CD4-positive, alpha-beta memory T cell (primary cell): Measurements from ENCODE around the gene ARID1B. TPM values are rescaled to one million over a fixed set of nuclear protein-coding genes. Genes with fewer than 3 reads are reported as not detected.
A peak's percentile ranks its signal among the peaks of the same experiment; 100 is the strongest.

Source experiments
- CTCF ChIA-PET: fragments of 350-600 bp; sonication (Branson Sonifier 250); formaldehyde crosslinking; loops from one replicate; lab custom pipeline; 2021; ENCODE audit warnings: inconsistent platforms; ENCODE audit not compliant: partially characterized antibody; lab: Charles Lee
- POLR2A ChIA-PET: fragments of 350-600 bp; sonication (Branson Sonifier 250); formaldehyde crosslinking; loops from one replicate; lab custom pipeline; 2021; ENCODE audit not compliant: partially characterized antibody; lab: Charles Lee
- DNase-seq, 5 donors: peaks; one replicate each; pipeline versions ENCODE4 v3.0.0 to v3.0.0-alpha.2; 2020 to 2022; ENCODE audit warnings: mixed read lengths in 1 of 5
- H3K27ac ChIP-seq: one replicate; pipeline ENCODE4 v1.7.0; 2013; ENCODE audit warnings: low read depth, low read length
- H3K27me3 ChIP-seq: 2 replicates; pipeline ENCODE4 v1.7.0; 2013; ENCODE audit warnings: mild to moderate bottlenecking, low read length, moderate library complexity; ENCODE audit not compliant: insufficient read depth
- H3K36me3 ChIP-seq: 2 replicates; pipeline ENCODE4 v1.7.0; 2013; ENCODE audit warnings: mild to moderate bottlenecking, low read length, moderate library complexity; ENCODE audit not compliant: insufficient read depth
- H3K4me1 ChIP-seq: 2 replicates; pipeline ENCODE4 v1.7.0; 2013; ENCODE audit warnings: mild to moderate bottlenecking, low read length, moderate library complexity; ENCODE audit not compliant: insufficient read depth
- H3K4me3 ChIP-seq, 2 donors: one replicate each; pipeline ENCODE4 v1.7.0; 2013; ENCODE audit warnings: low read length in 2 of 2, mild to moderate bottlenecking in 1 of 2
- H3K9me3 ChIP-seq, 2 donors: one replicate each; pipeline ENCODE4 v1.7.0; 2013; ENCODE audit warnings: low read length in 2 of 2, control low read depth in 1 of 2; ENCODE audit not compliant: control insufficient read depth in 1 of 2
- H3K27ac Mint-ChIP-seq, 7 donors: one replicate each; pipeline ENCODE4 v1.8.0; 2020 to 2021; ENCODE audit warnings: mixed read lengths in 7 of 7, mild to moderate bottlenecking in 6 of 7, inconsistent platforms in 3 of 7, moderate library complexity in 3 of 7
- H3K27me3 Mint-ChIP-seq, 2 donors: one replicate each; pipeline ENCODE4 v1.8.0; 2020 to 2021; ENCODE audit warnings: mixed read lengths in 2 of 2
- H3K36me3 Mint-ChIP-seq, 2 donors: one replicate each; pipeline ENCODE4 v1.8.0; 2020 to 2021; ENCODE audit warnings: mixed read lengths in 2 of 2, inconsistent platforms in 1 of 2, mild to moderate bottlenecking in 1 of 2
- H3K4me1 Mint-ChIP-seq, 4 donors: one replicate each; pipeline ENCODE4 v1.8.0; 2020 to 2021; ENCODE audit warnings: mixed read lengths in 4 of 4, mild to moderate bottlenecking in 1 of 4
- H3K4me3 Mint-ChIP-seq, 8 donors: one replicate each; pipeline ENCODE4 v1.8.0; 2020 to 2021; ENCODE audit warnings: mixed read lengths in 8 of 8, mild to moderate bottlenecking in 7 of 8, moderate library complexity in 6 of 8, inconsistent platforms in 3 of 8
- H3K9me3 Mint-ChIP-seq, 8 donors: one replicate each; pipeline ENCODE4 v1.8.0; 2020 to 2021; ENCODE audit warnings: mixed read lengths in 8 of 8, mild to moderate bottlenecking in 5 of 8, inconsistent platforms in 3 of 8, moderate library complexity in 1 of 8
- intact Hi-C: fragments of 100-400 bp; cut with micrococcal nuclease; formaldehyde crosslinking; loops from one replicate; pipeline ENCODE4 v1.15.1; 2023
- polyA plus RNA-seq, 2 donors: library from polyadenylated mRNA; unstranded; fragments of 300-500 nt; fragmentation: Illumina TruSeq; gene quantifications; one replicate each; pipeline ENCODE4 v1.2.3, GENCODE V29; 2021
- total RNA-seq, 2 experiments: library from RNA; stranded (reverse); gene quantifications; one replicate each; pipeline ENCODE4 v1.2.3, GENCODE V29; 2021

ARID1B gene
- total and polyA plus RNA-seq, 4 experiments from 2014 or later, result 5.4 to 131 (median 72.4) TPM

DNA sequence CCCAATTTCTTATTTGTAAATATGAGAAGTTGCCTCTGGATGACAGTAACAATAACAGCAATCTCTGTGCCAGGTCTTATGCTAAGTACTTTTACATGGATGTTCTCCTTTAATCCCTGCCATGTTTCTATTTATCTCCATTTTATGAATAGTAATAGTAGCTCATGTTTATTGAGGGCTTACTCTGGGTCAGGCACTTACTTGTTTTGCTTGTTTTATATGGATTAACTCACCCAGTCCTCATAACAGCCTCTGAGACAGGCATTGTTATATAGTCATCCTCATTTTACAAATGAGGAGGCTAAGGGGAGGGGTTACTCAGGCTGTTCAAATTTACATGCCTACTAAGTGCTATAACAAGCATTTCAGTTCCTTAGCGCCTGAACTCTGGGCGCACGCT is 64.3 kb downstream of the ARID1B start:
- Mint-ChIP-seq H3K36me3 (peaks cover 4 to 5% of the 10 kb centered on the region in 2 donors), H3K4me3 (no peak overlapping the region), H3K27ac (no peak overlapping the region), H3K4me1 (peaks cover 65 to 83% (median 75%) of the 10 kb centered on the region in 4 donors), H3K9me3 (no peaks in the 10 kb centered on the region), H3K27me3 (no peaks in the 10 kb centered on the region)
- H3K27ac ChIP-seq, result no peak overlapping the region
- H3K9me3 ChIP-seq, result no peaks in the 10 kb centered on the region
- no peaks in the 10 kb centered on the region for H3K36me3 ChIP-seq
- H3K27me3 ChIP-seq, result no peaks in the 10 kb centered on the region
- no peak for DNase-seq
- no peak overlapping the region for H3K4me3 ChIP-seq
- peaks cover 59% of the 10 kb centered on the region for H3K4me1 ChIP-seq
- ChIA-PET CTCF (no interaction called here), POLR2A (no interaction called here)
- intact Hi-C loops, result no loop called here

- no peaks in the 10 kb centered on the region for H3K27me3 Mint-ChIP-seq
- POLR2A ChIA-PET, result no interaction called here
- intact Hi-C loops, result no loop called here
- no peaks in the 10 kb centered on the region for H3K9me3 Mint-ChIP-seq
- no peak for DNase-seq
- Histone ChIP-seq H3K4me1 (peaks cover 71% of the 10 kb centered on the region), H3K27me3 (no peaks in the 10 kb centered on the region), H3K4me3 (no peak overlapping the region), H3K9me3 (no peaks in the 10 kb centered on the region), H3K36me3 (no peaks in the 10 kb centered on the region), H3K27ac (no peak overlapping the region)
- H3K4me3 Mint-ChIP-seq, result no peak overlapping the region
- peak overlapping the region in 1 of 7 donors; percentile 8 for H3K27ac Mint-ChIP-seq
- CTCF ChIA-PET, result no interaction called here
- H3K4me1 Mint-ChIP-seq, result peaks cover 69 to 95% (median 85%) of the 10 kb centered on the region in 4 donors
- peaks cover 5 to 8% of the 10 kb centered on the region in 2 donors for H3K36me3 Mint-ChIP-seq
Observed at GRCh38 chr6:156842598-156843250, 65.5 kb downstream of the ARID1B start.

DNA sequence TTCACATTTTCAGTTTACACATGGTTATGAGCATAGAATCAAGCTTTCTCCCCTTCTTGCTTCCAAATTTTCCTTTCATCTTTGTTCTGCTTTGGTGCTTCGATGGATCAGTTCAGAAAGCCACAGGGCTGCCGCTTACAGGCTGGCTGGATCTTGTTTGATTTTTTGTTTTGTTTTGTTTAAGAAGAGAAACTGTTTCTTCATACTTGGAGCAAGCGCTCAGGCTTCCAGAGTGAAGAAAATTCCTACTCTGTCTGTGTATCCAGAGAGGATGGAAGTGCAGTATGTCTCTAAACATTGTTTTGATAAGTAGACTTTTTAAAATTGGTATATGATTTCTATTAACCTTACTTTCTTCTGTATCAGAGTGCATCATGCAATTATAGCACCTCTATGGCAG is 66.9 kb downstream of the ARID1B start:
- CTCF ChIA-PET, result no interaction called here
- H3K27ac Mint-ChIP-seq, result peak overlapping the region in 3 of 7 donors; percentile 33 to 77 (median 36)
- POLR2A ChIA-PET, result no interaction called here
- H3K4me1 Mint-ChIP-seq, result peaks cover 73 to 100% (median 93%) of the 10 kb centered on the region in 4 donors
- H3K27me3 Mint-ChIP-seq, result no peaks in the 10 kb centered on the region
- Histone ChIP-seq H3K27me3 (no peaks in the 10 kb centered on the region), H3K36me3 (no peaks in the 10 kb centered on the region), H3K9me3 (no peaks in the 10 kb centered on the region), H3K27ac (no peak overlapping the region), H3K4me1 (peaks cover 80% of the 10 kb centered on the region), H3K4me3 (no peak overlapping the region)
- no peak for DNase-seq
- no peaks in the 10 kb centered on the region for H3K9me3 Mint-ChIP-seq
- intact Hi-C loops, result no loop called here
- peak overlapping the region in 1 of 8 donors; percentile 20 for H3K4me3 Mint-ChIP-seq
- peaks cover 3 to 8% of the 10 kb centered on the region in 2 donors for H3K36me3 Mint-ChIP-seq

DNA sequence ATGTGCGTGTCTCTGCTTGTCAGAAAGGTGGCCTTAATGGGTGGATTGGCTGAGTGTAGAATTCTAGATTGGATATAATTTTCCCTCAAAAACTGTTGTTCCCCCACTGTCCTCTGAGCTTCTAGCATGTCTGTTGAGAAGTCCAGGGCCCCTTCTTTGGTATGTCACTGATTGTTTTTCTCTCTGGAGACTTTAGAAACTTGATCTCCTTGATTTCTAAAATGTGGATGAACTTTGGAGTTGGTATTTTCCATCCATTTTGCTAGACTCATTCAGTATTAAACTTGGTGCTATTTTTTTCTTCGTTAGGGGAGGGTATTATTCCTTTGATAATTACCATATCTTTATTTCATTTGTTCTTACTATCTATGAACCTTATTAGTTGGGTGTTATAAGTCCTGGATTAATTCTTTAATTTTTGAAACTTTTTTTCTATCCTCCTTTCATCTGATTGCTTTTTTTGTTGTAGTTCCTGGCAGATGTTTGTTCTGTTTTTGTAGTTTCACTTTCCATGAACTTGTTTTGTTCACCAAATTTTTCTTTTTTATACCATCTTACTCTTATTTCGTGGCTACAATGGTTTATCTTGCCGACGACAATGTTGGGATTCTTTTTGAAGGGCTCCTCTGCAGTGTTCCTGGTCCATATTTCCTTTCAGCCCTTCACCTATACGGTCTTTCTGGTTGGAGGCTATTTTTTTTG is 68.4 kb downstream of the ARID1B start:
- H3K4me3 ChIP-seq, result no peak overlapping the region
- Mint-ChIP-seq H3K4me1 (peaks cover 64 to 100% (median 89%) of the 10 kb centered on the region in 4 donors), H3K27ac (peak overlapping the region in 6 of 7 donors; percentile 1 to 82 (median 48)), H3K9me3 (no peaks in the 10 kb centered on the region), H3K4me3 (peak overlapping the region in 7 of 8 donors; percentile 21 to 74 (median 51)), H3K36me3 (peaks cover 0 to 4% of the 10 kb centered on the region in 2 donors), H3K27me3 (no peaks in the 10 kb centered on the region)
- intact Hi-C loops, result no loop called here
- no peak for DNase-seq
- no peaks in the 10 kb centered on the region for H3K9me3 ChIP-seq
- H3K27ac ChIP-seq, result no peak overlapping the region
- ChIA-PET POLR2A (interaction anchor here (1.1 kb wide), 1 partner anchor 22 kb away, joined by 3 read pairs; no protein-coding TSS in a partner anchor), CTCF (no interaction called here)
- H3K27me3 ChIP-seq, result no peaks in the 10 kb centered on the region
- H3K36me3 ChIP-seq, result no peaks in the 10 kb centered on the region
- peaks cover 83% of the 10 kb centered on the region for H3K4me1 ChIP-seq

DNA sequence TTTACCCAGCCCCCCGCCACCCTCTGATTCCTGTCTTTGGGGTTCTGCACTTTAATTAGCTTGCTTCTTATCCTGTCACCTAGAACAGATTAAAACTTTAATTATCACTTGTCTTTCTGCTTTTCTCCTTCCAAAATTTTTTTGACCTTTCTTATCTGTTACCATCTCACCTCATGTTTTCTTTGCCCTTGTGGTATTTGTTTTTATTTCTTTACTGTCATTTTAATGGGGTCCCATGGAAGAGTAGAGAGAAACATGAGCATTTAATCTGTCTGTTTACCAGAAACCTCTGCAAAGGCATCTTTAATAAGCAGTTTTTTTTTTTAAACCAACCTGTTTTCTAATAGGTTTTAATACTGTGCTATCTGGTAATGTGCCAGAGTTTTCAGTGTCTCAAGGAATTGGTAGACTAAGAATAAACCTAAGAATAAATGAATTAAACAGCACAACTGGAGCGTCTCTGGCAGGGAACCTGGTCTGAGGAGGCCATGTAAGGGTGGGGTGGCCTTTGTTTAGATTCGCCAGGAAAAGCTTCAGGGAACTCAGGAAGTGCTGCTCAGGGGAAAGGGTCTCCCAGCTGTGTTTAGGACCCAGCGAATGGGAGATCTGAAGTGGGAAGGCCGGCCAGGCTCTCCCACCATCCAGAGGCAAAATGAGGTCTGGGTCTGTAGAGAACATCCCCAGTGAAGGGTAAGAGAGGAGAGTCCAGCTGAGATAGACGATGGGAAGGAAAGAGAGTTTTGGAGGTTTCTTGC is 69.8 kb downstream of the ARID1B start:
- ChIA-PET CTCF (no interaction called here), POLR2A (no interaction called here)
- H3K4me1 ChIP-seq, result peaks cover 87% of the 10 kb centered on the region
- Mint-ChIP-seq H3K27me3 (no peaks in the 10 kb centered on the region), H3K27ac (peak overlapping the region in 6 of 7 donors; percentile 1 to 64 (median 28)), H3K4me3 (peak overlapping the region in 5 of 8 donors; percentile 13 to 68 (median 59)), H3K9me3 (no peaks in the 10 kb centered on the region), H3K4me1 (peaks cover 64 to 99% (median 88%) of the 10 kb centered on the region in 4 donors), H3K36me3 (peaks cover 0 to 4% of the 10 kb centered on the region in 2 donors)
- no peak overlapping the region for H3K27ac ChIP-seq
- no peaks in the 10 kb centered on the region for H3K9me3 ChIP-seq
- intact Hi-C loops, result no loop called here
- no peak overlapping the region for H3K4me3 ChIP-seq
- no peaks in the 10 kb centered on the region for H3K27me3 ChIP-seq
- H3K36me3 ChIP-seq, result no peaks in the 10 kb centered on the region
- no peak for DNase-seq

- Mint-ChIP-seq H3K27ac (peak overlapping the region in 3 of 7 donors; percentile 4 to 42 (median 33)), H3K4me3 (peak overlapping the region in 1 of 8 donors; percentile 22), H3K36me3 (peaks cover 0 to 4% of the 10 kb centered on the region in 2 donors), H3K27me3 (no peaks in the 10 kb centered on the region), H3K4me1 (peaks cover 60 to 98% (median 85%) of the 10 kb centered on the region in 4 donors), H3K9me3 (no peaks in the 10 kb centered on the region)
- Histone ChIP-seq H3K4me1 (peaks cover 92% of the 10 kb centered on the region), H3K36me3 (no peaks in the 10 kb centered on the region), H3K9me3 (no peaks in the 10 kb centered on the region), H3K27me3 (no peaks in the 10 kb centered on the region), H3K4me3 (no peak overlapping the region), H3K27ac (no peak overlapping the region)
- CTCF ChIA-PET, result no interaction called here
- no peak for DNase-seq
- POLR2A ChIA-PET, result no interaction called here
- intact Hi-C loops, result no loop called here
Observed at GRCh38 chr6:156848123-156848522, 70.9 kb downstream of the ARID1B start.

GRCh38 chr6:156848533-156848932 is 71.4 kb downstream of the ARID1B start:
- no peaks in the 10 kb centered on the region for H3K27me3 ChIP-seq
- Mint-ChIP-seq H3K4me3 (no peak overlapping the region), H3K4me1 (peaks cover 59 to 98% (median 85%) of the 10 kb centered on the region in 4 donors), H3K9me3 (no peaks in the 10 kb centered on the region), H3K36me3 (peaks cover 0 to 4% of the 10 kb centered on the region in 2 donors), H3K27ac (peak overlapping the region in 3 of 7 donors; percentile 4 to 50 (median 33)), H3K27me3 (no peaks in the 10 kb centered on the region)
- no peak overlapping the region for H3K27ac ChIP-seq
- intact Hi-C loops, result no loop called here
- CTCF ChIA-PET, result no interaction called here
- H3K4me1 ChIP-seq, result peaks cover 96% of the 10 kb centered on the region
- H3K36me3 ChIP-seq, result no peaks in the 10 kb centered on the region
- POLR2A ChIA-PET, result no interaction called here
- H3K4me3 ChIP-seq, result no peak overlapping the region
- DNase-seq, result no peak
- H3K9me3 ChIP-seq, result no peaks in the 10 kb centered on the region
